Esophagus muscularis mucosa (tissue), 4 donors: Measurements from ENCODE around the gene HOXB5. TPM values are rescaled to one million over a fixed set of nuclear protein-coding genes. Genes with fewer than 3 reads are reported as not detected.

Experiments
- DNase-seq: peaks from one replicate; pipeline ENCODE4 v3.0.0-alpha.2; 2017; ENCODE audit errors: extremely low spot score
- H3K27ac ChIP-seq, 4 donors: fragments of 200-600 bp; sonication (generic); replicated peaks in 1 of 4; 1 replicate in 3 of 4; 2 replicates in 1 of 4; pipeline ENCODE4 v1.5.1; 2016 to 2019; ENCODE audit warnings: mild to moderate bottlenecking in 1 of 4
- H3K27me3 ChIP-seq, 4 donors: fragments of 200-600 bp; sonication (generic); one replicate each; pipeline versions ENCODE4 v1.5.1 to v1.6.0; 2016 to 2019
- H3K36me3 ChIP-seq, 4 donors: fragments of 200-600 bp; sonication (generic); one replicate each; pipeline ENCODE4 v1.5.1; 2016 to 2019
- H3K4me1 ChIP-seq, 4 donors: fragments of 200-600 bp; sonication (generic); one replicate each; pipeline ENCODE4 v1.5.1; 2016 to 2019
- H3K4me3 ChIP-seq, 4 donors: fragments of 200-600 bp; sonication (generic); 1 replicate in 2 of 4; 2 replicates in 2 of 4; pipeline ENCODE4 v1.5.1; 2016 to 2019; ENCODE audit warnings: mild to moderate bottlenecking in 4 of 4, moderate library complexity in 1 of 4
- H3K9me3 ChIP-seq, 4 donors: fragments of 200-600 bp; sonication (generic); 1 replicate in 3 of 4; 2 replicates in 1 of 4; pipeline ENCODE4 v1.5.1; 2016 to 2019
- CTCF ChIP-seq, 3 experiments: fragments of 200-600 bp in 2 of 3; fragments of 450-650 bp in 1 of 3; sonication (generic) in 2 of 3; IDR thresholded peaks; one replicate each; pipeline ENCODE4 v1.5.1; 2017 to 2019; ENCODE audit warnings: antibody characterized with exemption in 3 of 3, mild to moderate bottlenecking in 2 of 3, moderate library complexity in 1 of 3
- EP300 ChIP-seq: sonication (generic); formaldehyde crosslinking; IDR thresholded peaks from one replicate; pipeline ENCODE4 v1.6.1; 2017; ENCODE audit warnings: antibody characterized with exemption
- POLR2A ChIP-seq: fragments of 450-650 bp; IDR thresholded peaks from one replicate; pipeline ENCODE4 v1.6.1; 2017; ENCODE audit warnings: antibody characterized with exemption, moderate library complexity, mild to moderate bottlenecking, low read depth
- POLR2AphosphoS5 ChIP-seq, 2 donors: sonication (generic); formaldehyde crosslinking; IDR thresholded peaks; one replicate each; pipeline ENCODE4 v1.6.1; 2017; ENCODE audit warnings: antibody characterized with exemption in 2 of 2
- WGBS: methylation state at CpG from one replicate; pipeline ENCODE4 v1.1.5; 2018; 5-methylcytosine and 5-hydroxymethylcytosine counted together
- intact Hi-C: fragments of 100-400 bp; cut with DNase I; formaldehyde crosslinking; loops from one replicate; pipeline ENCODE4 v1.15.1; 2023
- total RNA-seq, 4 donors: library from RNA; depleted of rRNA; stranded (reverse); fragments of >200 nt; gene quantifications; one replicate each; pipeline versions ENCODE4 v1.1.0 to v1.2.1, GENCODE V29; 2016

The HOXB5 gene
- total RNA-seq, 4 donors from 2014 or later = 0.17 to 0.83 (median 0.36) TPM

GRCh38 chr17:48628649-48629410, 35.3 kb upstream of the HOXB5 start:
- peaks cover 0 to 1% (median 0%) of the 10 kb centered on the region in 4 donors for H3K9me3 ChIP-seq
- DNase-seq = no peak
- H3K36me3 ChIP-seq = no peaks in the 10 kb centered on the region
- intact Hi-C loops = no loop called here
- TF ChIP-seq POLR2A (no peak), CTCF (IDR thresholded peaks at IDR 0.05) (no peak), EP300 (no peak), POLR2AphosphoS5 (IDR thresholded peaks at IDR 0.05) (no peak)
- H3K4me1 ChIP-seq = peaks cover 29 to 37% (median 30%) of the 10 kb centered on the region in 4 donors
- 22% methylated on average over 5 of the region's 5 CpGs for WGBS
- H3K4me3 ChIP-seq = no peak overlapping the region
- H3K27me3 ChIP-seq = peaks cover 0 to 100% (median 93%) of the 10 kb centered on the region in 4 donors
- H3K27ac ChIP-seq = no peak overlapping the region

GRCh38 chr17:48627623-48628521, 34.3 kb upstream of the HOXB5 start:
- Histone ChIP-seq H3K4me3 (no peak overlapping the region), H3K27me3 (peaks cover 0 to 100% (median 94%) of the 10 kb centered on the region in 4 donors), H3K27ac (no peak overlapping the region), H3K36me3 (no peaks in the 10 kb centered on the region), H3K4me1 (peaks cover 25 to 31% (median 26%) of the 10 kb centered on the region in 4 donors), H3K9me3 (no peaks in the 10 kb centered on the region)
- intact Hi-C loops = no loop called here
- DNase-seq = no peak
- TF ChIP-seq EP300 = no peak
- WGBS = 23% methylated on average over 27 of the region's 27 CpGs

GRCh38 chr17:48627118-48627597, 33.6 kb upstream of the HOXB5 start:
- H3K4me3 ChIP-seq = no peak overlapping the region
- H3K27me3 ChIP-seq = peaks cover 0 to 100% (median 94%) of the 10 kb centered on the region in 4 donors
- no peak overlapping the region for H3K27ac ChIP-seq
- no peaks in the 10 kb centered on the region for H3K9me3 ChIP-seq
- no peaks in the 10 kb centered on the region for H3K36me3 ChIP-seq
- DNase-seq = no peak
- H3K4me1 ChIP-seq = peaks cover 25 to 31% (median 26%) of the 10 kb centered on the region in 4 donors
- TF ChIP-seq POLR2AphosphoS5 (IDR thresholded peaks at IDR 0.05) (no peak), POLR2A (no peak), CTCF (IDR thresholded peaks at IDR 0.05) (no peak), EP300 (no peak)
- intact Hi-C loops = no loop called here
- 21% methylated on average over 5 of the region's 5 CpGs for WGBS

- Histone ChIP-seq H3K9me3 (no peaks in the 10 kb centered on the region), H3K27ac (no peak within 1 kb of the TSS), H3K4me1 (peaks cover 25 to 31% (median 26%) of the 10 kb centered on the region in 4 donors), H3K36me3 (no peaks in the 10 kb centered on the region), H3K4me3 (peak within 1 kb of the TSS; percentile 38 to 41 (median 41)), H3K27me3 (peaks cover 0 to 100% (median 97%) of the 10 kb centered on the region in 4 donors)
- 2% methylated on average over 22 of the region's 50 CpGs for whole genome bisulfite sequencing
- intact Hi-C loops = no loop called here
- DNase-seq = no peak
- TF ChIP-seq POLR2A (no peak), POLR2AphosphoS5 (IDR thresholded peaks at IDR 0.05) (no peak), CTCF (IDR thresholded peaks at IDR 0.05) (no peak), EP300 (no peak)
These were observed 32.9 kb upstream of the HOXB5 start, which contains the start of gene HOXB9 for GRCh38 chr17:48626245-48627117. Gene HOXB9 (minus strand): TSS chr17:48626358. CDS start chr17:48626269, 89 bp downstream.
